Hepatocyte (in vitro differentiated cells): ENCODE data around the gene CD46. TPM values are rescaled to one million over a fixed set of nuclear protein-coding genes. Genes with fewer than 3 reads are reported as not detected.

Experiments
- DNase-seq: peaks from one replicate; pipeline ENCODE4 v3.0.0-alpha.2; 2016; ENCODE audit warnings: low spot score
- H2AFZ ChIP-seq: fragments of 200-600 bp; sonication (generic); 2 replicates; pipeline ENCODE4 v1.6.0; 2016; ENCODE audit warnings: antibody characterized with exemption, mild to moderate bottlenecking
- H3K27ac ChIP-seq: fragments of 200-600 bp; sonication (generic); 2 replicates; pipeline ENCODE4 v1.5.1; 2016; ENCODE audit warnings: mild to moderate bottlenecking
- H3K27me3 ChIP-seq: fragments of 200-600 bp; sonication (generic); 2 replicates; pipeline ENCODE4 v1.6.1; 2016
- H3K36me3 ChIP-seq: fragments of 200-600 bp; sonication (generic); replicated peaks from 2 replicates; pipeline ENCODE4 v1.5.1; 2016; ENCODE audit warnings: low read depth; ENCODE audit not compliant: insufficient read depth
- H3K4me1 ChIP-seq: fragments of 200-600 bp; sonication (generic); 2 replicates; pipeline ENCODE4 v1.5.1; 2016; ENCODE audit warnings: mild to moderate bottlenecking, moderate library complexity; ENCODE audit not compliant: insufficient read depth
- H3K4me2 ChIP-seq: fragments of 200-600 bp; sonication (generic); 2 replicates; pipeline ENCODE4 v1.6.0; 2016
- H3K4me3 ChIP-seq: fragments of 200-600 bp; sonication (generic); 2 replicates; pipeline ENCODE4 v1.5.1; 2016; ENCODE audit warnings: mild to moderate bottlenecking
- H3K79me2 ChIP-seq: fragments of 200-600 bp; sonication (generic); 2 replicates; pipeline ENCODE4 v1.6.0; 2017; ENCODE audit warnings: mild to moderate bottlenecking
- H3K9me2 ChIP-seq: fragments of 200-600 bp; sonication (generic); replicated peaks from 2 replicates; pipeline ENCODE4 v1.6.0; 2017; ENCODE audit warnings: mild to moderate bottlenecking; ENCODE audit not compliant: insufficient read depth
- H3K9me3 ChIP-seq: fragments of 200-600 bp; sonication (generic); 2 replicates; pipeline ENCODE4 v1.5.1; 2016; ENCODE audit warnings: low read depth, mild to moderate bottlenecking
- H4K20me1 ChIP-seq: fragments of 200-600 bp; sonication (generic); 2 replicates; pipeline ENCODE4 v1.6.0; 2016; ENCODE audit warnings: mild to moderate bottlenecking; ENCODE audit not compliant: insufficient read depth, poor library complexity, severe bottlenecking
- CTCF ChIP-seq: fragments of 200-600 bp; sonication (generic); IDR thresholded peaks from 2 replicates; pipeline ENCODE4 v1.5.1; 2016; ENCODE audit warnings: antibody characterized with exemption, mild to moderate bottlenecking; ENCODE audit not compliant: poor library complexity
- EZH2 ChIP-seq: fragments of 200-600 bp; sonication (generic); IDR thresholded peaks from 2 replicates; pipeline ENCODE4 v1.6.1; 2016; ENCODE audit warnings: antibody characterized with exemption, mild to moderate bottlenecking, borderline replicate concordance
- EZH2phosphoT487 ChIP-seq: fragments of 200-600 bp; sonication (generic); IDR thresholded peaks from one replicate; pipeline ENCODE4 v1.6.1; 2018; ENCODE audit warnings: antibody characterized with exemption, mild to moderate bottlenecking, low read depth, moderate library complexity; ENCODE audit not compliant: unreplicated experiment, severe bottlenecking
- WGBS: methylation state at CpG from one replicate; pipeline ENCODE4 v1.1.6; 2016; ENCODE audit warnings: low lambda C conversion rate; ENCODE audit errors: missing lambda C conversion rate; 5-methylcytosine and 5-hydroxymethylcytosine counted together
- polyA plus RNA-seq: library from polyadenylated mRNA; unstranded; fragments of >200 nt; fragmentation: Nextera tagmentation; extraction: Ambion mirVana; gene quantifications from 2 replicates; pipeline ENCODE4 v1.2.1, GENCODE V29; 2016
- total RNA-seq: library from RNA; depleted of rRNA; stranded (reverse); fragments of >200 nt; gene quantifications from 2 replicates; pipeline ENCODE4 v1.2.3, GENCODE V29; 2014

Gene CD46
- total and polyA plus RNA-seq, 2 experiments from 2014 or later: 176 to 228 TPM

GRCh38 chr1:207810173-207810572 is 58.3 kb downstream of the CD46 start:
- no peaks in the 10 kb centered on the region for H3K4me1 ChIP-seq
- H4K20me1 ChIP-seq: no peaks in the 10 kb centered on the region
- no peak overlapping the region for H3K27ac ChIP-seq
- no peaks in the 10 kb centered on the region for H3K9me2 ChIP-seq
- no peaks in the 10 kb centered on the region for H3K9me3 ChIP-seq
- H2AFZ ChIP-seq: no peak overlapping the region
- H3K36me3 ChIP-seq: no peaks in the 10 kb centered on the region
- DNase-seq: no peak
- TF ChIP-seq CTCF (no peak), EZH2 (no peak), EZH2phosphoT487 (no peak)
- H3K4me2 ChIP-seq: no peak overlapping the region
- H3K79me2 ChIP-seq: no peaks in the 10 kb centered on the region
- 95% methylated on average over 2 of the region's 2 CpGs for WGBS
- H3K27me3 ChIP-seq: no peaks in the 10 kb centered on the region
- no peak overlapping the region for H3K4me3 ChIP-seq

GRCh38 chr1:207810606-207811295 is 58.9 kb downstream of the CD46 start:
- H4K20me1 ChIP-seq: no peaks in the 10 kb centered on the region
- no peaks in the 10 kb centered on the region for H3K79me2 ChIP-seq
- H3K4me1 ChIP-seq: no peaks in the 10 kb centered on the region
- no peaks in the 10 kb centered on the region for H3K9me2 ChIP-seq
- no peaks in the 10 kb centered on the region for H3K27me3 ChIP-seq
- H3K36me3 ChIP-seq: no peaks in the 10 kb centered on the region
- TF ChIP-seq CTCF: no peak
- TF ChIP-seq EZH2phosphoT487: no peak
- no peak for TF ChIP-seq EZH2
- no peak overlapping the region for H2AFZ ChIP-seq
- no peak overlapping the region for H3K4me2 ChIP-seq
- 89% methylated on average over 9 of the region's 9 CpGs for WGBS
- H3K4me3 ChIP-seq: no peak overlapping the region
- no peak overlapping the region for H3K27ac ChIP-seq
- H3K9me3 ChIP-seq: no peaks in the 10 kb centered on the region
- DNase-seq: no peak

- H2AFZ ChIP-seq: no peak overlapping the region
- no peaks in the 10 kb centered on the region for H3K79me2 ChIP-seq
- TF ChIP-seq EZH2 (no peak), CTCF (no peak), EZH2phosphoT487 (no peak)
- H3K4me3 ChIP-seq: no peak overlapping the region
- H3K4me1 ChIP-seq: no peaks in the 10 kb centered on the region
- no peaks in the 10 kb centered on the region for H3K9me2 ChIP-seq
- H3K36me3 ChIP-seq: no peaks in the 10 kb centered on the region
- no peak for DNase-seq
- H3K4me2 ChIP-seq: no peak overlapping the region
- no peaks in the 10 kb centered on the region for H4K20me1 ChIP-seq
- WGBS: 95% methylated on average over 8 of the region's 8 CpGs
- H3K27ac ChIP-seq: no peak overlapping the region
- H3K27me3 ChIP-seq: no peaks in the 10 kb centered on the region
- H3K9me3 ChIP-seq: no peaks in the 10 kb centered on the region
Observed at GRCh38 chr1:207811319-207811718, 59.5 kb downstream of the CD46 start.
